CD4-positive, alpha-beta T cell treated with Interleukin-15 for 1 hour (primary cell): ENCODE data around the gene LAMC3.

Experiments used
- DNase-seq: peaks from one replicate; pipeline ENCODE4 v3.0.0-alpha.2; 2020

LAMC3 gene

GRCh38 chr9:131126059-131126426 is 117.1 kb downstream of the LAMC3 start:
- DNase-seq = no peak

GRCh38 chr9:131129183-131129582 is 120.2 kb downstream of the LAMC3 start:
- no peak for DNase-seq

GRCh38 chr9:131138676-131139075 is 129.7 kb downstream of the LAMC3 start:
- no peak for DNase-seq

GRCh38 chr9:131140112-131140511 is 131.1 kb downstream of the LAMC3 start:
- DNase-seq = no peak

GRCh38 chr9:131140550-131140949 is 131.6 kb downstream of the LAMC3 start:
- no peak for DNase-seq

- no peak for DNase-seq
These were observed 133.2 kb downstream of the LAMC3 start for GRCh38 chr9:131142160-131142559.
